Keratinocyte (primary cell): ENCODE data around the gene TMEM119.

Experiments
- CTCF ChIP-seq, 3 experiments: IDR thresholded peaks in 1 of 3; conservative IDR thresholded peaks in 1 of 3; optimal IDR thresholded peaks in 1 of 3; 2 replicates in 2 of 3; 3 replicates in 1 of 3; pipeline versions ENCODE3 to v1.5.1; 2011; ENCODE audit warnings: low read length in 3 of 3, mild to moderate bottlenecking in 3 of 3, moderate library complexity in 2 of 3, control low read depth in 1 of 3, inconsistent platforms in 1 of 3; ENCODE audit not compliant: insufficient read depth in 2 of 3; ENCODE audit errors: extremely low read depth in 1 of 3
- EZH2 ChIP-seq: IDR thresholded peaks from one replicate; pipeline ENCODE4 v1.6.1; 2012; ENCODE audit warnings: inconsistent platforms, mild to moderate bottlenecking, low read length, moderate library complexity

- TF ChIP-seq CTCF (optimal IDR thresholded peaks at IDR 0.05 in 1 of 3, IDR thresholded peaks at IDR 0.05 in 1 of 3, conservative IDR thresholded peaks at IDR 0.05 in 1 of 3; ENCODE audit: extremely low read depth in 1 of 3, insufficient read depth in 2 of 3, low read length in 3 of 3) (no peak), EZH2 (no peak)
Measured at GRCh38 chr12:108582978-108583770, 14.7 kb downstream of the TMEM119 start.
